T-helper 1 cell treated with Interleukin-12 subunit alpha and Interleukin-12 subunit beta and Interleukin-4 antibody, amounts not matched to agents 30 μg/mL and 1 μg/mL, for 36 hours (primary cell): ENCODE measurements around the gene GPATCH8.
"Not testable (repeated sequence)": the region's sequence is repeated elsewhere in the genome, so short reads cannot be mapped to it uniquely, and the experiment has no call there.

Source experiments
- H3K27ac Mint-ChIP-seq: one replicate; pipeline ENCODE4 v1.8.0; 2021; ENCODE audit warnings: mild to moderate bottlenecking, mixed read lengths
- H3K27me3 Mint-ChIP-seq: one replicate; pipeline ENCODE4 v1.8.0; 2021; ENCODE audit warnings: low read depth, mixed read lengths
- H3K36me3 Mint-ChIP-seq: one replicate; pipeline ENCODE4 v1.8.0; 2021; ENCODE audit warnings: low read depth, mixed read lengths
- H3K4me1 Mint-ChIP-seq: one replicate; pipeline ENCODE4 v1.8.0; 2021; ENCODE audit warnings: low read depth, mixed read lengths
- H3K4me3 Mint-ChIP-seq: one replicate; pipeline ENCODE4 v1.8.0; 2021; ENCODE audit warnings: mild to moderate bottlenecking, moderate library complexity, mixed read lengths
- H3K9me3 Mint-ChIP-seq: one replicate; pipeline ENCODE4 v1.8.0; 2021; ENCODE audit warnings: mixed read lengths

GPATCH8 gene

DNA sequence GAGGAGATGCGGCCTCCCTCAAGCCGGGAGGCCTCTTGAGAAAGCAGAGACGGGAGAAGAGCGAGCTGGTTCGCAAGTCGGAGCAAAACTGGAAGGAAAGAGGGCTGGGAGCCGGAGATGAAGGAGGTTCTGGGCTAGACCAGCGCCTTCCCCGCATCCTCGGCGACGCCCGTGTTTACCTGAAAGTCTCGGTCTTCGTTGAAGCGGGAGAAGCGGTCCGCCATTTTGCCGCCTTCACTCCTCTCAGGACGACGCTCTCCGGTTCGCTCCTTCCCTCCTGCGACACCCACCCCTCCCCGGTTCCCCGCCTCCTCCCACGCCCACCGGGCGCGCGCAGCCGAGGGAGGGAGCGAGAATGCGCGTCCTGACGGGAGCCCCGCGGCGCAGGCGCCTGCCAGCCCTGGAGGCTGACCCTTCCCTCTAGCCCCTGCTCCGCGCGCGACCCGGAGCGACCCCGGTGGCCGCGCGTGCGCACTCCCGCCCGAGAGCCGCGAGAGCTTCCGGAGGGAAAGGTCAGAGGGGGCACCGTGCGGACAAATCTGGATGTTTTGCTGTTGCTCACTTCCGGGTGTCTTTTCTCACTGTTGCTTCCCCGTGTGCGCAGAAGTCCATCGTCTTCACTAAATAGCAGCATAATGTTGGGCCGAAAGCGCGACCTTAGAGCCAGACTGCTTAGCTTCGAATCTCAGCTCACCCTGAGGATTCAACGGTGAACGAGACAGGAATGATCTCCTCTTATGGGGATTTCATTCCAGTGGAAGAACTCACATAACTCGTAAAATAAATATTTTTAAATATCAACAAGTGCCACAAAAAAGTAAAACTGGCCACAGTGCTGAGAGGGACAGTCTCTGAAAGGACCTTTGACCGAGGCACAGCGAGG is at the start of gene GPATCH8:
GPATCH8 (minus strand) TSS at position 260 of the 883 bp plus-strand sequence; CDS start at position 224, 36 bp downstream.
- Mint-ChIP-seq H3K27ac (peak within 1 kb of the TSS; percentile 97), H3K27me3 (peaks cover 4% of the 10 kb centered on the region), H3K4me3 (peak within 1 kb of the TSS; percentile 98), H3K9me3 (no peaks in the 10 kb centered on the region), H3K36me3 (peaks cover 2% of the 10 kb centered on the region), H3K4me1 (peaks cover 20% of the 10 kb centered on the region)

DNA sequence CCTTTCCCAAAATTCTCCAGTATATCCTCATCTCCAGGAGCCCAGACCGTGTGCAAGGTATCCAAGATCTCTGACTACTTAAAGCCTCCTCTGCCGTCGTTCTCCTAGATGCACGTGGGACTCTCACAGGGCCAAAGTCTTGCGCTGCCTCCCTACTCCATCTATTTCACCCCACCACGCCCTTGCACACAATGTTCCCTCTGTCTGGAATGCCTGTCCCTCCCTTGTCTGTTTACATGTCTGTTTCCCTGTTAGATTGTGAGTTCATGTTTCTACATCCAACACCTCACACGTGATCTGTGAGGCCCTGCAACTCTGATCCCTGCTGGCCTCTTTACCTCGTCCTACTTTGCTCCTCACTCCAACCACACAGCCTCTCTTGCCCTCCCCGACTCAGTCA is 49.2 kb upstream of the GPATCH8 start:
- Mint-ChIP-seq H3K4me3 (no peak overlapping the region), H3K4me1 (peaks cover 13% of the 10 kb centered on the region), H3K36me3 (no peaks in the 10 kb centered on the region), H3K27me3 (peaks cover 54% of the 10 kb centered on the region), H3K9me3 (no peaks in the 10 kb centered on the region), H3K27ac (no peak overlapping the region)

DNA sequence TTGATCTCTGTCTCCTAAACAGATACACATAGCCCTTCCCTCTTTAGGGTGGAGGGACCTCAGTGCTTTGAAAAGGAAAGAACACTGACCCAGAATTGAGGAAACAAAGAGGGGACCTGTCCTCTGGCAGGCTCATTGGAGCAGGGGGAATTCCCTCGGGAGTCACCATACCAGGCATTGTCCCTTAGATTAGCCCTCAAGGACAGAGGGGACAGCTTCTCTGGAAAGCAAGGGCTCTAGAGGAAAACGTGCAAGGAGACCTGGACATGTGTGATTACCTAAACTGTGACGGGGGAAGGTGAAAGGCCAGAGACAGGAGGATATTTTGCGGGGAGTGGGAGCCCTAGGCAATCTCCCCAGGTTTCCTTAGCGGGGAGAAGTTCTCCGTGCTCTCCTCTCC is 46.5 kb upstream of the GPATCH8 start:
- Mint-ChIP-seq H3K27ac (no peak overlapping the region), H3K27me3 (peaks cover 33% of the 10 kb centered on the region), H3K36me3 (no peaks in the 10 kb centered on the region), H3K4me3 (no peak overlapping the region), H3K9me3 (no peaks in the 10 kb centered on the region), H3K4me1 (no peaks in the 10 kb centered on the region)

DNA sequence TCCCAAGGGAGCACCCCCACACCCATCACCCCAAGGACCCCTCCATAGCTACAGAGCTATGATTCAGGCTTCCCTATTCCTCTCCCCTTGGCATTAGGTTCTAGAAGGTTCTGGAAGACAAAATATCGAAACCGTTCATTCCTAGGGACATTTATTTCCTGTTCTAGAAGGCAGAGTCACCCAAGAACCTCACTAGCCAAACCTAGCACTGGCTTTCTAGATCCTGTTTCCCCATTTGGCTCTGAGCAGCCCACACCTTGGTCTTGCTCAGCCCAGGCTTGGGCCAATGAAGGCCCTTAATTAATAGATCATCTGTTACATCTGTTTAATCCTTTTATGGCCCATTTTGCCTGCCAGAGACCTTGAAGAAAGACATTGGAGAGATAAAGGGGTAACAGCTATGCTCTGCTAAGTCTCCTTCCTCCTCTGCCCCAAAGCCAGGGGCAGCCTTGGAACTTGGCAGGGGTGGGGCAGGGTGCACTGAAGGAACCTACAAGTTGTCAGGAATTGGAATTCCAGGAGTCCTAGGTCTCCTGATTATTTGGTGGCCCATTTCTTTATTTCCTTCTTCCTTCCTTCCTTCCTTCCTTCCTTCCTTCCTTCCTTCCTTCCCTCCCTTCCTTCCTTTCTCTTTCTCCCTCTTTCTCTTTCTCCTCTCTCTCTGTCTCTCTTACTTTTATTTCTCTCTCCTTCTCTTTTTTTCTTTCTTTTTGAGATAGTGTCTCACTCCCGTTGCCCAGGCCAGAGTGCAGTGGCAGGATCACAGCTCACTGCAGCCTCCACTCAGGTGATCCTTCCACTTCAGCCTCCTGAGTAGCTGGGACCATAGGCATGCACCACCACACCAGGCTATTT is 45.4 kb upstream of the GPATCH8 start:
- H3K9me3 Mint-ChIP-seq: no peaks in the 10 kb centered on the region
- H3K4me3 Mint-ChIP-seq: no peak overlapping the region
- H3K36me3 Mint-ChIP-seq: no peaks in the 10 kb centered on the region
- H3K4me1 Mint-ChIP-seq: no peaks in the 10 kb centered on the region
- H3K27ac Mint-ChIP-seq: no peak overlapping the region
- peaks cover 36% of the 10 kb centered on the region for H3K27me3 Mint-ChIP-seq

DNA sequence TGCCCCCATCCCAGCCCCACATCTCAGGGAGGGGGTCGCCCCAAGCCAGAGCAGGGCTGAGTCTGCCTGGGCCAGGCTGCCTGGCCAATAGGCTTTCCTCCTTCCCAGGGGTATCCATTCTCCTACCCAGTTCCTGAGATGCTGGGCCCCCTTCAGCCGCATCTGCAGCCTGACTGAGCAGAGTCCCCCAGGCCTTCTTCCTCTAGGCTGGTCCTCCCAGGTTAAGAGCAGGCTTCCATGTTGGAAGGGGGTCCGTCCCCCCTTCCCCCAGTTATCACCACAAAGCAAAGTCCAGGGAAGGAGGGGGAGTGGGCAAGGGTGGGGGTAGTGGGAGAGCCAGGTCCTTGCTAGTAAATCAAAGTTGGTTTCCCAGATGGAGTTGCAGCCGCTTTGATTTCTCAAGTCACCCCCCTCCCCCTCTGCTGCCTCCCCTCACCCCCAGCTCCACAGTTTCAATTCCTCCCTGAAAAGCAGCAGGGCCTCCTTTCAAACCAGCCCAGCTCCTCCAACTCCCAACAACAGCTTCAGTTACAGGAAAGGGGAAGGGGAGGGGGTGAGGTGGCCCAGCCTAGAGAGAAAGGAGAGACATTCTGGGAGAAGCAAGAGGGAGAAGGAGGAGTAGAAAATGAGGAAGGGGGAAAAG is 44.5 kb upstream of the GPATCH8 start:
- no peaks in the 10 kb centered on the region for H3K9me3 Mint-ChIP-seq
- H3K4me1 Mint-ChIP-seq: no peaks in the 10 kb centered on the region
- H3K27ac Mint-ChIP-seq: no peak overlapping the region
- no peaks in the 10 kb centered on the region for H3K36me3 Mint-ChIP-seq
- H3K4me3 Mint-ChIP-seq: no peak overlapping the region
- H3K27me3 Mint-ChIP-seq: peaks cover 36% of the 10 kb centered on the region

DNA sequence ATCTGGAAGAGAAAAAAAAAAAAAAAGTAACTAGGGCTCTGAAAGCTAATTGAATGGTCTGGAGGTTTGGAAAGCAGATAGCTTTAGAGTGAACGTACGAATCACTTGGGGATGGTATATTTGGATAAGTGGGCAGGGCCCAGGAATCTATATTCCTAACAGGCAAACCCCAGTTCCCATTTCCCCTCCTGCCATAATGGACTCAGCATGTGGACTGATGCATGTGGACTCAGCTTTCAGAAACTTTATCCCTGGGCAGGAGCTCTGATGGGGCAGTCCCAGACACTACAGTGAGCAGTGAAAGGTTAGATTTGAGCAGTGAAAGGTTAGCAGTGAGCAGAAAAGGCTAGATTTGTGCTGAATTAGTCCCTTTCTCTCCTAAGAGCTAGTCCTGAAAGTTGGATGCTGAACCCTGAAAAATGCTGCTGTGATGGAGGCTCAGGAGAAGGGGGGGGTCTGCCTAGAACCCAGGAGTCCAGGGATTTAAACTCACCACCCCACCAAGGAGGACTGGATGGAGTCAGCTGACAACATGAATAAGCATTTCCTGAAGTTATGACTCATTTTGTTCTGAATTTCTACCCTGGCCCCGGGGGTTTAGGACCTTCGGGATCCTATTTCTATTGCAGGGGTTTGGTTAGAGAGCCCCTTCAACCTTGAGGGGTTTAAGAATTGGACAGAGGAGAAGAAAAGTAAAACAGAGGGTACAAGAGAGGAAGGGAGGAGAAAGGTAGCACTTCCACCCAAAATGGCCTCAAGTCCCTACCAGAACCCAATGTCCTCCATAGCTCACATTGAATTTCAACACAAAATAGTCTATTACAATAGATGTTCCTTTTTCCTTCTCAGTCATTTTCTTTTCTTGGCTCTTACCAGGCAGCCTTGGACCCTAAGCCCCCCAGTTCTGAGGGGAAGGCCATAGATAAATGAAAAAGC is 43.7 kb upstream of the GPATCH8 start:
- Mint-ChIP-seq H3K4me3 (no peak overlapping the region), H3K9me3 (no peaks in the 10 kb centered on the region), H3K4me1 (no peaks in the 10 kb centered on the region), H3K36me3 (no peaks in the 10 kb centered on the region), H3K27me3 (peaks cover 29% of the 10 kb centered on the region), H3K27ac (no peak overlapping the region)

DNA sequence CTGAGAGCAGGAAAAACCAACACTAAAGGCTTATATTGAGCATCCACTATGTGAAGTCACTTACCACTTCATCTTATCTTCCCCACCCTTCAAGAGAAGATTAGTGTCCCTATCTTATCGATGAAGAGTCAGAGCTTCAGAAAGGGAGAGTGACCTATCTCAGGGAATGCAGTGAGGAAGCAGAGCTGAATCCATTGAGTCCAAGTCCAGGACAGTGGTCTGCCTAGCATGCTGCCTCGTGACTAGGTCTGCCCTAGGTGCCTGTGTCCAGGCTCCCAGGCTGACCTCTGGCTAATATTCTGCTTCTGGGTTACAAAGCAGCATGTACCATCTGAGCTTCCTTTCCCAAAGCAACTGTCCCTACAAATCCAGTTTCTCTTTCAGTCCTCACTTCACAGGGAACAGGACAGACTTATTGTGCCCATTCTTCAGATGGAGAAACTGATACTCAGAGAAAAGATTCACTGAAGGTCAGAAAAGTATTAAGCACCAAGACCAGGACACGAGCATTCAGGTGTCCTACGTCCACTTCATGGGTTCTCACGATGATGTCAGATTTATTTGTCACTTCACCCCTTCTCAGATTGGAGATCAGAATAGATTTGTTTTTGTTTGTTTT is 40.8 kb upstream of the GPATCH8 start:
- Mint-ChIP-seq H3K27me3 (peaks cover 20% of the 10 kb centered on the region), H3K4me1 (no peaks in the 10 kb centered on the region), H3K36me3 (no peaks in the 10 kb centered on the region), H3K9me3 (no peaks in the 10 kb centered on the region), H3K27ac (no peak overlapping the region), H3K4me3 (no peak overlapping the region)

DNA sequence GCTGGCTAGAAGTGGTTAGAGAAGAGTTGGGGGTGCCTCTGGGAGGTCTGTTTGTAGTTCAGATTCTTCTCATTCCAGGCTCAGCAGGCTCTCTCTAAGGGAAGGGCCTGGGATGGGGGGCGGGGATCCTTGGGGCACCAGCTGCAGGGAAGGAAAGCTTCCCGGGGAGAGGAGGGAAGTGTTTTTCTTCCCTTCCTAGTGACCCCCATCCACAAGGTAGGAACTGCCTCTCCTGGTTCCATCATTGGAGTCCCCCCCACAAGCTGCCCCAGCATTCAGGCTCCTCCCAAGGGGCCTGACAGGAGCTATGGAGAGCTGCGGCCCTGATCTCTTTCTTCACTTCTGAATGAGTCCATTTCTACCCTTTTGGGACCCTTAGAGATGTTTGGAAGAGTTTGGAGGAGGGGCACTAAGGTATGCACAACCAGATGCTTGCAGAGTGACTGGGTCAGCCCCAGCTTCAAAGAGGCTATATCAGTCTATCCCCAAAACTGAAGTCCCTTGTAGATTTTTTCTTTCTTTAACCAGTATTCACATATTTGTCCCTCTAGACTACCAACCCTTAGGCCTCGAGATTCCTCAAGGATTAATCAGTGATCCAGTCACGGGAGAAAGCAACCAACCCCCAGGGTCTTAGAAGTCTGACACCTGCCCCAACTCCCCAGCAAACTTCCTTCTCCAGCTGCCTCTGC is 40.2 kb upstream of the GPATCH8 start:
- Mint-ChIP-seq H3K9me3 (no peaks in the 10 kb centered on the region), H3K27me3 (peaks cover 13% of the 10 kb centered on the region), H3K27ac (no peak overlapping the region), H3K36me3 (no peaks in the 10 kb centered on the region), H3K4me3 (no peak overlapping the region), H3K4me1 (no peaks in the 10 kb centered on the region)

DNA sequence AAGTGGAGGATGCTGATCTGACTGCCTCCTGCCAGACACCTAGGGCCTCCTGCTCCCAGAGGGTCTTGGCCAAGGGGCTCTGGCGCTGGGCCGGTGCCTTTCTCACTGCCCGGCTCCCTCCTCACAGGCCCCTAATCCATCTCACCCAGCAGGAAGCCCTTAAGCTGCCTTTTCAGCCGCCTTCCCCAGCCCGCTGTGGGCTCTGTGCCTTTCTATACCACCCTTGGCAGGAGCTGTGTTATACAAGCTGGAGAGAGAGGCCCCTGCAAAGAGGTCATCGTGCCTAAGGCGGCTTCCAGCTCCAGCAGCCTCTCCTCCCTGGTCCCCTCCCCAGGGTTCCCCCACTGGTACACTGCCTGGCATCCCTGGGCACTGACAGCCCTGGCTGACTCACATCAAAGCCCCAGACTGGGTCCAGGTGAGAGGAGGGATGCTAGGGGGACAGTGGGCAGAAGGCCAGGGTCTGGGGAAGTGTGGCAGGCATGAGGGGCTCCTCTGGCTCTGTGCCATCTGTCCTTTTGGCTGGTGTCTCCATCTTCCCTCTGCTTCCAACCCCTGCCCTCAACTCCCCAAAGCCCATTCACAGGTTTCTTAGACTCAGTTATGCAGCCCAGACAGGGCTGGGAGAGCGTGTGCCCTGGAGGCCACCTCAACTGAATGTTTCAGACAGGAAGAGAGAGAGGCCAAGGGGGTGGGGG is 38.8 kb upstream of the GPATCH8 start:
- no peaks in the 10 kb centered on the region for H3K9me3 Mint-ChIP-seq
- H3K36me3 Mint-ChIP-seq: no peaks in the 10 kb centered on the region
- H3K27me3 Mint-ChIP-seq: peaks cover 13% of the 10 kb centered on the region
- H3K4me1 Mint-ChIP-seq: no peaks in the 10 kb centered on the region
- H3K4me3 Mint-ChIP-seq: no peak overlapping the region
- no peak overlapping the region for H3K27ac Mint-ChIP-seq

DNA sequence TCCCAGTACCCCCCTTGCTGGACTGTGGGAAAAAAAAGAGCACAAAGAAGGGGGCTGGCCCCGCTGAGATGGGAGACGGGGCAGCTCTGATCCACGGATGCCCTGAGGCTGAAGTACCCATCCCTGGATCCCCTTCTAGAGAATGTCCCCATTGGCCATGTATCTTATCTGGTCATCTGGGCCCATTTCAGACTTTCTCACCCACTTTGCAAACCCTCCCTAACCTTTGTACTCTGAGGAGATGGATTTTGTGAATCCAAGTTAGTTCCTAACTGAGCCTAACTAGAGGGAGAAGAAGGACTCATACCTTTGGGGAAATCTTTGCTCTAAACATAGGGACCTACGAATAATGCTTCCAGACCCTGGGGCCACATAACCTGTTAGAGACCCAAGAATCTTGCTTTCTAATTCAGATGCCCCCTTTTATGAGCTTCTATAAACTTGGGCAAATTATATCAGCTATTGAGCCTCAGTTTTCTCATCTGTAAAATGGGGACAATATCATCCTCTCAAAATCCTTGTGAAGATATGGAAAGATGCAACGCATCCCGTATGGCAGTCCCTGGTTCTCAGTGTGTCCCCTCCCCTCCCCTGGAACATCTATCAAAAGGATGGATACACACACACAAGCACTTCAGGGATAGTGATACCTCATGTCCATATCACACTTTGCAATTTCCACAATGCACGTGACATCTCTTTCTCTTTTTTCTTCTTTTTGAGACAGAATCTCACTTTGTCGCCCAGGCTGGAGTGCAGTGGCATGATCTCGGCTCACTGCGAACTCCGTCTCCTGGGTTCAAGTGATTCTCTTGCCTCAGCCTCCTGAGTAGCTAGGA is 37.3 kb upstream of the GPATCH8 start:
- H3K4me1 Mint-ChIP-seq: no peaks in the 10 kb centered on the region
- peaks cover 13% of the 10 kb centered on the region for H3K27me3 Mint-ChIP-seq
- H3K27ac Mint-ChIP-seq: no peak overlapping the region
- no peaks in the 10 kb centered on the region for H3K9me3 Mint-ChIP-seq
- H3K4me3 Mint-ChIP-seq: no peak overlapping the region
- no peaks in the 10 kb centered on the region for H3K36me3 Mint-ChIP-seq

DNA sequence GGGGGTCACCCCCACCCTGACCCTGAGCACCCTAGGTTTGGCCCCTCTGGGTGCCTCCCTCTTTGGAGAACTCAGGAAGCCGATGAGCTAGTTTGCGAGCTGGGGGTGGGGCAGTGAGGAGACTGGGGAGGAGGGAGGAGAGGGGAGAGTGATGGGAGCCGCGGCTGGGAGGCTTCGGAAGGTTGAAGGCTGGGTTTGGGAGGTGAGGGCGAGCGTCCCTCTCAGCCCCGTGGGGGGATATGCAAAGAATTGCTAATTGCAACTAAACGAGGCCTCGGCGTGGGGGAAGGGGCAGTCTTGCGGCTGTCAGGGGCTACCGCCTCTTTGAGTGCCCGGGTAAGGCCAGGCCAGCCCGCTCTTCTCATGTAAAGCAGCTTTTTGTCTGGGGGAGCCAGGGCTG is 36.5 kb upstream of the GPATCH8 start:
- no peak overlapping the region for H3K27ac Mint-ChIP-seq
- H3K36me3 Mint-ChIP-seq: no peaks in the 10 kb centered on the region
- H3K27me3 Mint-ChIP-seq: peaks cover 9% of the 10 kb centered on the region
- H3K4me1 Mint-ChIP-seq: no peaks in the 10 kb centered on the region
- H3K4me3 Mint-ChIP-seq: no peak overlapping the region
- no peaks in the 10 kb centered on the region for H3K9me3 Mint-ChIP-seq

DNA sequence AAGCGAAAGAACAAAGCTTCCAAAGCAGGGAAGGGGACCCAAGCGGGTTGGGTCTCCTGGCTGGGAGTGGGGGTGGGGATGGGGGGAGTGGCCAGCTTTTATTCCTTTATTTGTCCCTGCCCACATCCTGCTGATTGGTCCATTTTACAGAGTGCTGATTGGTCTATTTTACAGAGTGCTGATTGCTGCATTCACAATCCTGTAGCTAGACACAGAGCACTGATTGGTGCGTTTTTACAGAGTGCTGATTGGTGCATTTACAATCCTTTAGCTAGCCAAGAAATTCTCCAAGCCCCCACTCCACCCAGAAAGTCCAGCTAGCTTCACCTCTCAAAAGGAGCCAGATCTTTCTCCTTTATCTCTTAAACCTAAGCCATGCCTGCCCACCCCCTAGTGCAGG is 34.7 kb upstream of the GPATCH8 start:
- not testable (repeated sequence) for H3K4me3 Mint-ChIP-seq, H3K36me3 Mint-ChIP-seq, H3K9me3 Mint-ChIP-seq, H3K27me3 Mint-ChIP-seq, H3K27ac Mint-ChIP-seq, H3K4me1 Mint-ChIP-seq
